SK-N-DZ (cell line): ENCODE measurements around the gene MEGF8.

Source experiments
- DNase-seq: peaks from one replicate; pipeline ENCODE4 v3.0.0-alpha.2; 2015; ENCODE audit warnings: low spot score

MEGF8 gene

GRCh38 chr19:42352301-42353259, 27.1 kb downstream of the MEGF8 start:
- no peak for DNase-seq

GRCh38 chr19:42353341-42354015, 28.0 kb downstream of the MEGF8 start:
- DNase-seq, result no peak

DNA sequence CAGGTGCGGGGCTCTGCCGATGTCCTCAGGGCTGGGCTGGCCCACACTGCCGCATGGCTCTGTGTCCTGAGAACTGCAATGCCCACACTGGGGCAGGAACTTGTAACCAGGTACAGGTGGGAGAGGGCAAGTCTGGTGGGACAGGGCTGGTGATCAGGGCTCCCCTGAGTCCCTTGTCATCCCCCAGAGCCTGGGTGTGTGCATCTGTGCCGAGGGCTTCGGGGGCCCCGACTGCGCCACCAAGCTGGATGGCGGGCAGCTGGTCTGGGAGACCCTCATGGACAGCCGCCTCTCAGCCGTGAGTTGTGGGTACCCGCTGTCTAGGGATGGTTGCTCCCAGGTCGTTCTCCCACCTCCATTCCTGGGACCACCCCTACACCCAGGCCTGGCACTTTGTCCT, 30.5 kb downstream of the MEGF8 start:
- DNase-seq, result no peak

DNA sequence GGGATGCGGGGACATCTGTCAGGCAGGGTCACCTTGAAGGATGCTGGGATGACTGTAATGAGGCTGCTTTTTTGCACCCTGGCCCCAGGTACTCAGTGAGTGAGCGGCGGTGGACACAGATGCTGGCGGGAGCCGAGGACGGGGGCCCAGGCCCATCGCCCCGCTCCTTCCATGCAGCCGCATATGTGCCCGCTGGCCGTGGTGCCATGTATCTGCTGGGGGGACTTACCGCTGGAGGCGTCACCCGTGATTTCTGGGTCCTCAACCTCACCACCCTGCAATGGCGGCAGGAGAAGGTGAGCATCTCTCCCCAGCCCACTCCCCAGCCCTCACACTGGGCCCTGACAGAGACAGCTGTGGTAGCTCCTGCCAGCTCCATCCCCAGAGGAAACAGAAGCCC, 31.3 kb downstream of the MEGF8 start:
- DNase-seq, result no peak

DNA sequence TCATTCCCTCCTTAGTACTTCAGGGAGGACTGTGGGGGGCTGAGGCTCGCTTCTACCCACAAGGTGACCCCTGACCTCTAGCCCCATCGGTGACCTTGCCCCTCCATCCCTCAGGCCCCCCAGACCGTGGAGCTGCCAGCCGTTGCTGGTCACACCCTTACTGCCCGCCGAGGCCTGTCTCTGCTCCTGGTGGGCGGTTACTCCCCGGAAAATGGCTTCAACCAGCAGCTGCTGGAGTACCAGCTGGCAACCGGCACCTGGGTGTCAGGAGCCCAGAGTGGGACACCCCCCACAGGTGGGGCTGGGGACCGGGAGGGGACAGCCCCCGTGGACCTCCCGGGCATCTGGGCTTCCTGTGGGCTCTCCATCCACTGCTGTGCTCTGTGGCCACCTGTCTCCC, 31.9 kb downstream of the MEGF8 start:
- no peak for DNase-seq

- no peak for DNase-seq
These were observed 35.5 kb downstream of the MEGF8 start for GRCh38 chr19:42360787-42361544.

GRCh38 chr19:42361545-42361910, 36.1 kb downstream of the MEGF8 start:
- no peak for DNase-seq

GRCh38 chr19:42362342-42362741, 36.9 kb downstream of the MEGF8 start:
- DNase-seq, result no peak

DNA sequence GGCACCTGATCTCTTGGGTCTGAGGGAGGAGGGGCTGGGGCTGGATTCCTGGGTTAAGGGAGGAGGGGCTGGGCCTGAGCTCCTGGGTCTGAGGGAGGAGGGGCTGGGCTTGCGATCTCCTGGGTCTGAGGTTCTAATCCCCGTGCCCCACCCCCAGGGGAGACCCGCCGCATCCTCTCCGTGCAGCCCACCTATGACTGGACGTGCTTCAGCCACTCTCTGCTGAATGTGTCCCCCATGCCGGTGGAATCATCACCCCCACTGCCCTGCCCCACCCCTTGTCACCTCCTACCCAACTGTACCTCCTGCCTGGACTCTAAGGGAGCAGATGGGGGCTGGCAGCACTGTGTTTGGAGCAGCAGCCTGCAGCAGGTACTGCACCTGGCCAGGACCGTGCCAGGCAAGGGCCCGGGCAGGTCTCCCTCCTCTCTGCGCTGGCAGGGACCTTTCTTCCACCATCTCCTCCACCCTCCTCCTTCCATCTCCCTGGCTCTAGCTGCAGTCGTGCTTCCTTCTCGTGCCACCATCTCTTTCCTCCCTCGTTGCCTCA, 37.5 kb downstream of the MEGF8 start:
- DNase-seq, result no peak

- DNase-seq, result no peak
These were observed 38.3 kb downstream of the MEGF8 start for GRCh38 chr19:42363614-42364346.

GRCh38 chr19:42366673-42367072, 41.2 kb downstream of the MEGF8 start:
- DNase-seq, result no peak

- no peak for DNase-seq
These were observed 42.5 kb downstream of the MEGF8 start for GRCh38 chr19:42367929-42368328.

- no peak for DNase-seq
These were observed 42.9 kb downstream of the MEGF8 start for GRCh38 chr19:42368360-42368759.

DNA sequence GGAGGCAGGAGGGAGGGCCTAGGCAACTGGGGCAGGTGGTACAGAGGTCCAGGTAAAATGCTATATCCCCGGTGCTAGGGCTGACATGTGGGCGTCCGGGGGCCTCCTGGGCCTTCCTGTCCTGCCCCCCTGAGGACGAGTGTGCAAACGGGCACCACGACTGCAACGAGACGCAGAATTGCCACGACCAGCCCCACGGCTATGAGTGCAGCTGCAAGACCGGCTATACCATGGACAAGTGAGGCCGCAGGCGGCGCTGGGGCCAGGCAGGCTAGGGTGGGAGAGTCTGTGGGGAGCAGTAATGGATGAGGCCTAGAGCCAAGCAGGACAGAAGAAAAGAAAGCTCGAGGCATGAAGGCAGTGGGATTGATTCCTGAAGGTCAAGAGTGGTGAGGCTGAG, 43.3 kb downstream of the MEGF8 start:
- no peak for DNase-seq

DNA sequence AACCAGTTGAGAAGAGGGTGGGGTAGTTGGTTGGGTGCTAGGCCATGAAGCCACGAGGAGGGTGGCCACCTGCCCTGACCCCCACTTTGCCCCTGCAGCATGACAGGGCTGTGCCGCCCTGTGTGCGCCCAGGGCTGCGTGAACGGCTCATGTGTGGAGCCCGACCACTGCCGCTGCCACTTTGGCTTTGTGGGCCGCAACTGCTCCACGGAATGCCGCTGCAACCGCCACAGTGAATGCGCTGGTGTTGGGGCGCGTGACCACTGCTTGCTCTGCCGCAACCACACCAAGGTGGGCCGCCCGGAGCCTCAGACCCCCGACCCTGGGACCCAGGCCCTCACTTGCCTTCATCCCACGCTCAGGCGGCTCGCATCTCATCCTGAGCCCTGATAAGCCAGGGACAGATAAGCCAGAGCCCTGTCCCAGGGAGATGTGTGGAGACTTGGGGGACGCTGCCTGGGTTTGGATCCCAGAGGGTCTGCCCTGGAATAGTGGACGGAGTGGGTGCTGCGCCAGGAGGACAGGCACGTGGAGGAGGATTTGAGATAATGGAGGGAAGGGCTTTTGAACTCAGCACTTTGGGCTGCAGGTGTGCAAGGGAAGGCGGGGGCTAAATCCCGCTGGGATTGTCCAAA, 44.1 kb downstream of the MEGF8 start:
- no peak for DNase-seq

DNA sequence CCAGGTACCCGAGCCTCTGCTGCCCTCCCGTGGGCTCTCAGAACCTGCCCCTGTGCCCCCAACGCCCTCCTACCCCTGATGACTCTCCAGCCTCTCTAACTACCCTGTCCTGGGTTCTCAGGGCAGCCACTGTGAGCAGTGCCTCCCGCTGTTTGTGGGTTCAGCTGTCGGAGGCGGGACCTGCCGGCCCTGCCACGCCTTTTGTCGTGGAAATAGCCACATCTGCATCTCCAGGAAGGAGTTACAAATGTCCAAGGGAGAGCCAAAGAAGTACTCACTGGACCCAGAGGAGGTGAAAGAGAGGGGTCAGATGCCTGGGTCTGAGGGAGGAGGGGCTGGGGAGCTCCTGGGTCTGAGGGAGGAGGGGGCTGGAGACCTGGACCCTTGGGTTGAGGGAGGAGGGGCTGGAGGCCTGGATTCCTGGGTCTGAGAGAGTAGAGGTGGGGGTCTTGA, 44.7 kb downstream of the MEGF8 start:
- DNase-seq, result no peak

DNA sequence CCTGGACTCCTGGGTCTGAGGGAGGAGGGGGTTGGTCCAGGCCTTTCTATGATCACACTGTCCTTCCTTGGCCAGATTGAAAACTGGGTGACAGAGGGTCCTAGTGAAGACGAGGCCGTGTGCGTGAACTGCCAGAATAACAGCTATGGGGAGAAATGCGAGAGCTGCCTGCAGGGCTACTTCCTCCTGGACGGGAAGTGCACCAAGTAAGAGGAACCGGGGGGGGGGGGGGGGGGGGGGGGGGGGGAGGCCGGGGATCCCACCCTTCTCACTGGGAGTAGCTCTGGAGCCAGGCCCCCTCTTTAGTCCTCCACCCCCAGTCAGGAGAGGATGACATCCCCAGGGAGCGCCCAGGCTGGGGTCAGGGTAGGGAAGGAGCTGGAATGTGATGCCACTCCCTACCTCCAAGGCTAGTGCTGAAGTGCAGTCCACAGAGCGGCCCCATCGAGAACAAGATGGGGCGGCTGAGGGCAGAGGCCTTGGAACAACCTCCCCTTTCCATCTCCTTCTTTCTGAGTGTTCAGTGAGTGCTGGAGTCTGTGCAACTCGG, 45.3 kb downstream of the MEGF8 start:
- DNase-seq, result no peak

DNA sequence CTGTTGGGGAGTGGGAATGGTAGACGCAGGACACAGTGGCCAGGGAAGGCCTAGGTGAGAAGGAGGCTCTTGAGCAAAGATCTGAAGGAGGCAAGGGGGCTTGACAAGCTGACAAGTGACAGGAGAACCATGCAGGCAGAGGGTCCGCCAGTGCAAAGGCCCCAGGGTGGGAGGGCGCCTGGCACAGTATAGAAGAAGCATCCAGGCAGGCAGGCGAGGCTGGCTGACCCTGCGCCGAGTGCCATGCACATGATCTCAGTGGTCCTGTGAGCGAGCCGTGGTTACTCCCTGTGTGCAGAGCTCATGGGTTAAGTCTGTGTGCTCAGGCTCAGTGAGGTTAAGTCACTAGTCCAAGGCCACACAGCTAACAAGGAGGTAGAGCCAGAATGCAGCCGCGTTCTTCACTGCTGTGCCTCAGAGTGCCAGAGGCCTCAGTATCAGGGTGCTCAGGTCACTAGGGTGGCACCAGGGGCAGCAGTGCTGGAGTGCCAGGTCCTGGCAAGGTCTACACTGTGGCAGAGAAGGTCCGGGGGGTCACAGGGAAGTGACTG, 49.5 kb downstream of the MEGF8 start:
- no peak for DNase-seq

DNA sequence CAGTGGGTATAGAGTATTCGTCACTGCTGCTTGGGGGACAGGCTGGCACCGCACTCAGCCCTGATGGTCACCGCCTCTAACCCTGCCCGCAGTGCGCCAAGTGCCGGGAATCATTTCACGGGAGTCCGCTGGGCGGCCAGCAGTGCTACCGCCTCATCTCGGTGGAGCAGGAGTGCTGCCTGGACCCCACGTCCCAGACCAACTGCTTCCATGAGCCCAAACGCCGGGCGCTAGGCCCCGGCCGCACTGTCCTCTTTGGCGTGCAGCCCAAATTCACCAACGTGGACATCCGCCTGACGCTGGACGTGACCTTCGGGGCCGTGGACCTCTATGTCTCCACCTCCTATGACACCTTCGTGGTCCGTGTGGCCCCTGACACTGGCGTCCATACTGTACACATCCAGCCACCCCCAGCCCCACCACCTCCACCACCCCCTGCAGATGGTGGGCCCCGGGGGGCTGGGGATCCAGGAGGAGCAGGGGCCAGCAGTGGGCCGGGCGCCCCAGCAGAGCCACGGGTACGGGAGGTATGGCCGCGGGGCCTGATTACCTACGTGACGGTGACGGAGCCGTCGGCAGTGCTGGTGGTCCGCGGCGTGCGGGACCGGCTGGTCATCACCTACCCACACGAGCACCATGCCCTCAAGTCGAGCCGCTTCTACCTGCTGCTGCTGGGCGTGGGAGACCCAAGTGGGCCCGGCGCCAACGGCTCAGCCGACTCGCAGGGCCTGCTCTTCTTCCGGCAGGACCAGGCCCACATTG, 50.2 kb downstream of the MEGF8 start:
- no peak for DNase-seq
